Stimulated activated effector memory CD8-positive, alpha-beta T cell treated with anti-CD3 and anti-CD28 coated beads, Interleukin-12 subunit alpha, Interleukin-12 subunit beta, amount 100 ng/mL, for 72 hours (primary cell): Measurements from ENCODE around the gene SLC7A9.

Source experiments
- ATAC-seq: fragments of 150-1000 bp; cut with Tn5 transposase; 2 replicates; pipeline ENCODE4 v1.10.0; 2021
- DNase-seq, 2 donors: peaks; one replicate each; pipeline ENCODE4 v3.0.0; 2021 to 2022; ENCODE audit warnings: low spot score in 2 of 2
- H3K27ac Mint-ChIP-seq: one replicate; pipeline ENCODE4 v1.8.0; 2022; ENCODE audit warnings: mild to moderate bottlenecking, mixed read lengths
- H3K36me3 Mint-ChIP-seq: one replicate; pipeline ENCODE4 v1.8.0; 2022; ENCODE audit warnings: mild to moderate bottlenecking, mixed read lengths
- H3K4me1 Mint-ChIP-seq: one replicate; pipeline ENCODE4 v1.8.0; 2022; ENCODE audit warnings: mixed read lengths
- H3K4me3 Mint-ChIP-seq: one replicate; pipeline ENCODE4 v1.8.0; 2022; ENCODE audit warnings: mild to moderate bottlenecking, mixed read lengths
- H3K9me3 Mint-ChIP-seq: one replicate; pipeline ENCODE4 v1.8.0; 2022; ENCODE audit warnings: mixed read lengths

SLC7A9 gene

DNA sequence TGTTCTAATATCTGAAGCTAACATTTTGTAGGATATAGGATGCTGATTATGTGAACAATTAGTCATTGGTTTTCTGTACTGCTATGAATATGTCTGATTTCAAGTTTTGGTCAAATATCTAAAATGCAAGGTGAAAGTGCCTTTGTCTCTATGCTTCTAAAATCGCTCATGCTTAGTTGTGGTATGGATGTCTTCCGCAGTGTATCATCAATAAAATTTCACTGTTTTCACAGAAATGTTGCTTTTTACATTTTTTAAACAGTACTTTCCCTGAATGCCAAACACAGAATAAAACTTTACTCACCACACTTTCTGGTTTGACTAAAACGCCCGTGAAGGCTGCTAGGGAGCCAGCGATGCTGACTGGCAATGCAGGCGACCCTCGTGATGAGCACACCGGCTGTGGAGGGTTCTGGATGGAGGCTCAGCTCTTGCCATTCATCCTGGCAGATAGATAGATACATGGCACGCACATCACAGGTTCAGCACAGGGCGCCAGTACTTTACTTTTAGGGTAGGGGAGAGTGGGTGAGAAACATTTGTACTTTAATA is 40.1 kb downstream of the SLC7A9 start:
- no peak overlapping the region for H3K27ac Mint-ChIP-seq

DNA sequence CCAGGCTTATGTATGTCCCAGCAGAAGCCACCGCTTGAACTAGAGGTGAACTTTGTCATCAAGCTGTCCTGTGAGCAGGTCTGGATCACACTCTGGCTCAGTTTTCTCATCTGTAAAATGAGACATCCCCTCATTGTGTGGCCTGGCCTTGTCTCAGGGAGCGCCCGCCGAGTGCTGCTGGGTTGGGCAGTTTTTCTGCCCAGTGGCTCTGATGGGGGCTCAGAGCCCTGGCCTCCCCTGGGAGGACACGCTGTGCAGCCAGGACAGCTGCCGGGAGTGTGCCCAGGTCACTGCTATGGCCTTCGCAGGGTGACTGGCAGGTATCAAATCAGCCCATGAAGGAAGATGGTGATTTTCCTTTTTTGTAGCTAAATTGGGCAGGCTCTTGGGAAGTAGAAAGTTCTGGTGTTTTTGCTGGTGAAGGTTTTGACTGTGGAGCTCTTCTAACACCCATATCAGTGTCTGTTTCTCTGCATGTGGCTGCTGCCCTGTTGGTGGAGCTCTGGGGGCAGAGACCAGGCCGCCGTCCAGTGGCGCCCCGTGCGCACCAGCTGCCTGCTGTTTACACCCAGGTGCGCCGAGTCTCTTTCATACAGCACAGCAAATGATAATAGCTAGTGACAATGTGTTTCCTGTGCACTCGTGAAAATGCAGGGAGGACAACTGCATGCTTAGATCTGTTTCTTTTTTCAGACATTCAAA is 40.8 kb downstream of the SLC7A9 start:
- ATAC-seq (no peak), DNase-seq (no peak)
- H3K4me3 Mint-ChIP-seq = no peak overlapping the region
- H3K36me3 Mint-ChIP-seq = no peaks in the 10 kb centered on the region
- no peak overlapping the region for H3K27ac Mint-ChIP-seq
- H3K4me1 Mint-ChIP-seq = no peaks in the 10 kb centered on the region
- H3K9me3 Mint-ChIP-seq = no peaks in the 10 kb centered on the region

More for the DNA sequence above, 40.1 kb downstream of the SLC7A9 start:
- Mint-ChIP-seq H3K9me3 (no peaks in the 10 kb centered on the region), H3K4me1 (no peaks in the 10 kb centered on the region), H3K4me3 (no peak overlapping the region), H3K36me3 (no peaks in the 10 kb centered on the region)
- no peak for DNase-seq
- ATAC-seq = peak; percentile 57

DNA sequence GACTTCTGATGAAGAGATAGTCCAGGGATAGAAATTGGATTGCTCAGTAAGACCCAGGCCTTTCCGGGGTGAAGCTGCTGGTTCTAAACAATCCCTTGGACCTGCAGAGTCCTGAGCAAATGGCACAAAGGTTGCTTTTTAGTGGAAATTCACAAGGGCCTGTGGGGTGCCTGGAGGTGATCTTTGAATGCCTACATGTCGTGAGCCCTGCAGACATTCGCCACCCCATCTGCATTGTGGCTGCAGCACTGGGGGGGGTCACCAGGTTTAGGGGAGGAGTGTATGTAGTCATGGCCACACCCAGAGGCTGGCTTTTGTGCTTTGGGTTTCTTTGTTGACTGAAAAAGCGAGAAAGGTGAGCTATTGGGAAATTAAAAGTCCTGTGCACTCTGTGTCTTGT is 41.4 kb downstream of the SLC7A9 start:
- H3K4me3 Mint-ChIP-seq = no peak overlapping the region
- ATAC-seq = no peak
- no peaks in the 10 kb centered on the region for H3K4me1 Mint-ChIP-seq
- H3K36me3 Mint-ChIP-seq = no peaks in the 10 kb centered on the region
- no peak overlapping the region for H3K27ac Mint-ChIP-seq
- no peaks in the 10 kb centered on the region for H3K9me3 Mint-ChIP-seq
- no peak for DNase-seq

DNA sequence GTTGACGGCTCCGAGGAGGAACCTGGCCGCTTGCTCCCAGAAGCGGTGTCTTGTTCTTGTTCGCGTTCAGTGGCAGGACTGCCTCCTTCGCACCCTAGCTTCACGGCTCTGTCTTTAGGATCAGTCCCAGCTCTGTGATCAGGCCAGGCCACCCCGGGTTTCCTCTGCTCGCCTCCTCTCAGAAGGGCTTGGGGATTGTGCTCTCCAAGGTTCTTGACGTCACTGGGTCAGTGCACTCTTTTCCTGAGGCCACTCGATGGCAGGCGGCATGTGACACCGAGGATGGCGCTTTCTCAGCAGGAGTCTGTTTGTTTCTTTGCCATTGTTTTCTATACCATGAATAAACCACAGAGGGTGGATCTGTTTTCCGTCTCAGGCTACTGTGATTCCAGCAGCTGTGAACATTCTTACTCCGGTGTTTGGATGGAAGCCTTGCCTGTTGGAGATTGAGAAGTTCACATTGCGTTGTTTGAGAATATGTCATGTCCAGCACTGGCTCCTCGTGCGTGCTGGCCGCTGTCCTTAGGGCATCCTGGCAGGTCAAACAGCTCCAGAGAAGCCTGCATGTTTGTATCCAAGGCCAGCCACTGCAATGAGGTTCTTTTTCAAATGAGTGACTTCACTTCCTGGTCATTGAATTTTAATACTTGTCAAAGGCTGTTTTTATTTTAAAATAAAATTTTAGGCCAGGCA is 44.5 kb downstream of the SLC7A9 start:
- no peak overlapping the region for H3K4me3 Mint-ChIP-seq
- H3K36me3 Mint-ChIP-seq = no peaks in the 10 kb centered on the region

DNA sequence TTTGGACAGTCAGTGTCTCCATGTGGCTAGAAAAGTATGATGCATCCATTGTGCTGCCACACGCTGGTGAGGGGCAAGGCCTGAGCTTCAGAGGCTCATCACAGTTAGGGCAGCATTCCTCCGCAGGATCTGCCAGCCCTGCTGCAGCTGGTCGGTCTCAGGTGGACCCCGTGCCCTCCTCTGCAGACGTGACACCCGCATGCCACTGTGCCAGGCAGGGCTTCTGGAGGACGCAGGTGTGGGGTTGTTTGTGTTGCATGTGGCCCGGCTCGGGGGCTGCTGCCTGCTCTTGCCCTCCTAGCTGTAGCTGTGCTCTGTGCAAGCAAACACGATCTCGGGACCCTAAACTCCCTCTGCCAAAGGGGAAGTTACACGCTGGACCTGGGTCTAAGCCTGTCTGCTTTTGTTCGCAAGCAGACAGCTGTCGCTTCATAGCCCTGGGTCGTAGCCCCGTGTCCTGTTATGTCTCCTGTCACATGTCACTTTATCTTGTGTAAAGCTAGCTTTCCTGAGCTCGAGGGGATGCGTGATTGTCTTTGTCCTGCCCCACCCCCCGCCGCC is 45.3 kb downstream of the SLC7A9 start:
- no peaks in the 10 kb centered on the region for H3K9me3 Mint-ChIP-seq
- peaks cover 8% of the 10 kb centered on the region for H3K4me1 Mint-ChIP-seq
- H3K27ac Mint-ChIP-seq = no peak overlapping the region
- ATAC-seq (no peak), DNase-seq (no peak)
- no peaks in the 10 kb centered on the region for H3K36me3 Mint-ChIP-seq
- H3K4me3 Mint-ChIP-seq = no peak overlapping the region

More for the DNA sequence above, 44.5 kb downstream of the SLC7A9 start:
- ATAC-seq (no peak), DNase-seq (no peak)
- Mint-ChIP-seq H3K27ac (no peak overlapping the region), H3K9me3 (no peaks in the 10 kb centered on the region), H3K4me1 (peaks cover under 1% of the 10 kb centered on the region)

DNA sequence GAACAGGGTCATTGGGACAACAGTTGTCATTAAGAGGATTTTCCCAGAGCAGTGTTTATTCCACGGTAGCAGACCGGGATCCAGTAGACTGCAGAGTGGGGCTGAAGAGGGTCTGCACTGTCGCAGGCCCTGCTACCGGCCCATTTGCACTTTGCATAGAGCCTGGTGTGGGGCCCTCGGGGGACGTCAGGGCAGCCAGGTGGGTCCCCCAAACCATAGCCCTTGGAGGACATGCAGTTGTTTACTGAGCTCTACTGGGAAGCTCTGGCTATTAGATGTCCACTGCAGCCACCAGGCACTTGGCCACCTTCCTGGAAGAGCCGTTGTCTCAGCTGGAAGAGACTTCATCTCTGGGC is 45.8 kb downstream of the SLC7A9 start:
- H3K36me3 Mint-ChIP-seq = no peaks in the 10 kb centered on the region
- no peak overlapping the region for H3K27ac Mint-ChIP-seq
- H3K4me1 Mint-ChIP-seq = peaks cover 8% of the 10 kb centered on the region
- ATAC-seq = no peak
- no peak for DNase-seq
- H3K9me3 Mint-ChIP-seq = no peaks in the 10 kb centered on the region
- no peak overlapping the region for H3K4me3 Mint-ChIP-seq

DNA sequence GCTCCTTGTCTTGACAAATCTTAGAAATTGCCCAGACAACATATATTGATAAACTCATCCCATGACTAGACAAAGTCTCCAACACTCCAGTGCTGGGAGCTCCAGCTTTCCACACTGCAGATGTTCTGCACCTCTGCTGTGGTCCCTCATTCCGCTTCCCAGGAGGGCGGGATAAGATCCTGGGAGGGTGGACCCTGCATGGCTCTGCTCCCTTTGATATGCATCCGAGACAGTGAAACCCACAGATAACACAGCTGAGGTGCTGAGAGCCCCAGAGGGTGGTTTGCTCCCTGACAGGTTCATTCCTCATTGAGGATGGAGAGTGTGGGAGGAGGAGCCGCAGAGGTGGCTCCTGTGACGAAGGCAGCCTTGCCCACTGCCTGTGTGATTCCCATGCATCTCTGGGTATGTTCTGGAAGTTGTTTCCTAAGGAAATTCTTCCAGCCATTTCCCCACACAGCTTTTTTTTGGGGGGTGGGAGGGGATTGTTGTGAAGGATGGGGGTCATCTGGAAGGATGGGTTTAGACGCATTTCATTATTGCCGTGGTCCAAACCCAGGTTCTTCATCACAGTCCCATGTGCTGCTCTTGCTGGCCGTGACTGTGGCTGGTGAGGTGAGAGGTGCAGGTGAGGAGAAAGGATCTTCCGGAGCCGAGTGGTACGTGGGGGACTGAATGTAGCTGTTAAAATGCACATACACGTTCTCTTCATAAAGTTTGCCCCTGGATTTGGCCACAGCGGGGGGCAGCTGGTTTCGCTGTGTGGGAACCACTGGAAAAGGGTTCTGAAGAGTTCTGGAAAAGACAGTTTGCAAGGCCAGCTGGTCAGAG is 46.4 kb downstream of the SLC7A9 start:
- Mint-ChIP-seq H3K27ac (no peak overlapping the region), H3K36me3 (no peaks in the 10 kb centered on the region), H3K9me3 (no peaks in the 10 kb centered on the region), H3K4me3 (no peak overlapping the region), H3K4me1 (peaks cover 8% of the 10 kb centered on the region)
- DNase-seq (no peak), ATAC-seq (no peak)

DNA sequence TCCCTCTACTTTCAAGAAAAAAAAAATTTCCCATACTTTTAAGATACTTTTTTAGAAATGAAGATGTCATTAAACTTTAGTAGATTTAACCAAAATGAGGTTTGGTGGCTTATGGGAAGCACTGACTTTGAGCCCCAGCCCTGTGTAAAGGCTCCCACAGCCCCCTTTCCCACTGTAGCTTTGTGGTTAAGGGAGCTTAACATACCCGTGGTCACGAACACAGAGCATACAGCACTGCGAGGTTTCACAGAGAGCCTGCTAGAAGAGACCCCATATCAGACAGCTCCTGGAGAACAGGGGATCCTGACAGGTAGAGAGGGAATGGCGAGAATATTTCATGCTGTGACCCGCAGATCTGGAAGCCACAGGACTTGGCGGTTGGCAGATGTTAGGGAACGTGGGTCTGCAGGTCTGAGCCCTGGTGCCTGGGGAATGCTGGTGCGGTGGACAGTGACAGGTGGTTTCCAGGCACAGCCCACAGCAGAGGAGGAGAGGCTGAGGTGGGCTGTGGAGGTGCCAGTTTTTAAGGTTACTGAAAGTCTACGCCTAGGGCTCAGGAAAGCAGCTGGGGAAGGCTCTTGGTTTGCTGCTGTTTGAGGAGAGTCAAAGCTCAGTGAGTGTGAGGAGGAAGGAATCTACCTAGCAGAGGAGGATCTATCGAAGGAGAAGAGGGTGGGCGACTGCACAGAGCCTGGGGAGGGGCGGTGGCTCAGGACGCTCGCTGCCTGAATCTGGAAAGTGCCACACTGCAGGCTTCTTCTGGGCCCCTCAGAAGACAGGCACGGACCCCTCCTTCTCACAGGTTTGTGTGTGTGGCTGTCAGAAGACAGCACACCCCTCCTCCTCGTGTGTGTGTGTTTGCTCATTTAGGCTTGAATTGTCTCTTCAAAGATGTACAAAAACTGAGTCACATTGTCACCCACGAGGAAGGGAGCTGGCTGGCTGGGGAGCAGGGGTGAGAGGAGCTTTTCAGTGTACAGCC is 49.9 kb downstream of the SLC7A9 start:
- no peaks in the 10 kb centered on the region for H3K9me3 Mint-ChIP-seq
- peaks cover 8% of the 10 kb centered on the region for H3K4me1 Mint-ChIP-seq
- no peak for DNase-seq
- H3K36me3 Mint-ChIP-seq = no peaks in the 10 kb centered on the region
- no peak for ATAC-seq
- H3K4me3 Mint-ChIP-seq = no peak overlapping the region
- peak overlapping the region; percentile 78 for H3K27ac Mint-ChIP-seq

DNA sequence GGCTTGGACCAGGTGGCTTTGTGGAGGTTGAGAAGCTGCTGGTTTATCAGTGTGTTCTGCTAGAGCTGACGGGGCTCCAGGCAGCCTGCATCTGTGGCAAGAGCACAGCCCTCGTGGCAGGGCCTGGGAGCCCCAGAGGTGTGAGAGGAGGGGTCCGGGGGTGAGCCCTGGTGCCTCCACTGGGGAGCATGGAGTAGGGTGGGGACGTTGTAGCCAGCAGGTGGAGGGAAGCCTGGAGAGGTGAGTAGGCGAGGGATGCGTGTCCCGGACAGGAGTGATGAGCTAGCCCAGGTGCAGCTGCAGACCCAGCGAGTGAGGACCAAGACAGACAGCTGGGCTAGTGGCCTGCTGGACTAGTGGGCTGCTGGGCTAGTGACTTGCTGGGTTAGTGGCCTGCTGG is 51.0 kb downstream of the SLC7A9 start:
- no peaks in the 10 kb centered on the region for H3K9me3 Mint-ChIP-seq
- H3K4me1 Mint-ChIP-seq = peaks cover 8% of the 10 kb centered on the region
- no peak for DNase-seq
- no peak overlapping the region for H3K4me3 Mint-ChIP-seq
- no peaks in the 10 kb centered on the region for H3K36me3 Mint-ChIP-seq
- no peak overlapping the region for H3K27ac Mint-ChIP-seq
- no peak for ATAC-seq

DNA sequence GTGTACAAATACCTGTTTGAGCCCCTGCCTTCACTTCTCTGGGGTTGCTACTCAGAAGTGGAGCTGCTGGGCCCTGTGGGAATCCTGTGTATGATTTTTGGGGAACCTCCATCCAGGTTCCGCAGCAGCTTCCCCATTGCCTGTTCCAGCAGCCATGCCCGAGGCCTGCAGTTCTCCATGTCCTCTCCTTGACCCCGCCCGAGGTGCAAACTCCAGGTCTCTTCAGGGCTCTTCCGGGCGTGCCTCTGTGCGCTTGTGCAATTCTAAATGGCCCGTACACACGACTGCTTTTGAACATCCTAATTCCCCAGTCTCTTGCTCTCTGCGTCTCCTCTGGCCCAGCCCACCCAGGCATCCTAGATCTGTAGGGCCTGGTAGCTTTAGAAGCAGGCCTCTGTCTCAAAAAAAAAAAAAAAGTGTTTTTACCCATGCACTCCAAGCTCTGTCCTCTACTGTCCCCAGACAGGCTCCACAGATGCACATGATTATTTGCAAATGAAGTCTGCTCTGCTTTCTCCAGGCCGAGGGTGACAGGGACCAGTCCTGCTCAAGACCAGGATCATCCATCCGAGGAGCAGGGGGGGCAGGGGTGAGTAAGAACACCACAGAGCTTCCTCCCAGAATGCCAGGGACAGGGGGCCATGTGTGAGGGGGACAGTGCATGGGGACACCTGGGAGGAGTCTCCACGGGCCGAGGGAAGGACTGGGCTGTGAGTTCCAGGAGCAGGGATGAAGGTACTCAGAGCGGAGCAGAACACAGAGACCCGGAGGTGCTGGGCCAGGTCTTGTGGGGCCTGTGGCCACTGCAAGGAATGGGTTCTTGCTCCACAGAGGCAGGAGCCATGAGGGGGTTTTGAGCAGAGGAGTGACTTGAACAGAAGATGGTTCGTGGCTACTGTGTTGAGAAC is 51.7 kb downstream of the SLC7A9 start:
- Mint-ChIP-seq H3K27ac (no peak overlapping the region), H3K4me3 (no peak overlapping the region), H3K36me3 (no peaks in the 10 kb centered on the region)

DNA sequence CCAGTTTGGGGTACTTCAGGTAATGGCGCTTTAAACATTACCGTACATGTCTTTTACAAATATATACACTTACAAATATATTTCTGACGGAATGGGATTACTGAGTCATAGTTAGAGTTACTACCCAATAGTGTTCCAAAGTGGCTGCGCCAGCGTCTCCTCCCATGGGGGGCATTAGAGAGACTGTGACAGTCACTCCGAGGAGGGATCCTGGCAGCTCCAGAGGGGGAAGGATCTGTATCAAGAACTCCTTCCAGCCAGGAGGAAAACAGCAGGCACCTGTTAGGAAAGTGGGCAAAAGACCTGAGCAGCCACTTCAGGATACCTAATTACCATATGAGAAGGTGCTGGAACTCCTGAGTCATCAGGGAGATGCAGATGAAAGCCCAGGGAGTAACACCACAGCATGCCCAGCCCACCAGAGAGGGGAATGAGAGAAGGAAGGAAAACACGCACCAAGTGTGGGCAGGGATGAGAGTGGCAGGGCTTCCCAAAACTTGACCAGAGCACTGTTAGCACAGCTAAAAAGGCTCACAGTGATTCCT is 52.9 kb downstream of the SLC7A9 start:
- Mint-ChIP-seq H3K4me1 (peaks cover 8% of the 10 kb centered on the region), H3K36me3 (no peaks in the 10 kb centered on the region), H3K9me3 (no peaks in the 10 kb centered on the region), H3K4me3 (no peak overlapping the region), H3K27ac (no peak overlapping the region)
- ATAC-seq = no peak
- DNase-seq = no peak

More for the DNA sequence above, 51.7 kb downstream of the SLC7A9 start:
- ATAC-seq (peak; percentile 13), DNase-seq (no peak)
- Mint-ChIP-seq H3K9me3 (no peaks in the 10 kb centered on the region), H3K4me1 (peaks cover 8% of the 10 kb centered on the region)

DNA sequence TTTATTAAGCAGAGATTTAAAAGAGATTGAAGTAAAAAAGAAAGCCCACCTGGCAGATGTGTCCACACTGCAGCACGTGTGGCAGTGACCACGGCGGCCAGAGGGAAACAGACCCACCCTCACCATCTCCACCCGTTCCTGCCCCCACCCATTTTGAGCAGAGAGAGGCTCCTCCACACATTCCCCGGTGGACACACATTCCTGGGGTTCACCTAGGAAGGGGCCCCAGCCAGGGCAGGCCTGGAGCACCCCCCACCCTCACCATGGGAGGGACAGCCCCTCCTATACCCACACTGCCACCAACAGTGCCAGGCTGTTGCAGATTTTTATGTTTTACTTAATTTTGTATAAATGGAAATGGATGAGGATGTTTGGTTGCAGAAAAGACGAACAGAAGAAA is 54.9 kb downstream of the SLC7A9 start:
- Mint-ChIP-seq H3K27ac (no peak overlapping the region), H3K4me3 (no peak overlapping the region), H3K4me1 (peaks cover 4% of the 10 kb centered on the region), H3K36me3 (no peaks in the 10 kb centered on the region), H3K9me3 (no peaks in the 10 kb centered on the region)
- ATAC-seq = no peak
- no peak for DNase-seq

DNA sequence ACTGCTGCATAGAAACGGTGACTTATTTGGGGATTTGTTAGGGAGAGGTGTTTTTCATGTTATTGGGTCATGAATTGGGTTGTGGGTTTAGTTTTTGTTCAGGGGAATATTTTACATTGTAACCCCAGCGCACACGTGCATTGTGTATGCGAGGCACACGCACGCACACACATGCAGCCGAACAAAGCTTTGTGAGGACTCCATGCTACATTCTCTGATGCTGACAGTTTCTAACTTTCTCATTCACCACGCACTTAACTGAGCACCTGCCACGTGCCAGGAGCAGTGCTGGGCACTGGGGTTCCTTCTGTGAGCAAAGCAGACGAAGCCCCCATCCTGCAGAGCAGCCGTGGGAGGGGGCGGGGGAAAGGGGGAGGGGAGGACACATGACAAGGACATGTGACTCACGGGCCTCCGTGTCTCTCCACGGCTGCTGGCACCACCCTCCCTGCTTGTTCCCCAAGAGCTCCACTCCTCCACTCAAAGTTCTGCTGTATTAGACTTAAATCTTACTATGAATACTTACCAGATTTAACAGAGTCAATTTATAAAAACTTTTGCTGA is 55.6 kb downstream of the SLC7A9 start:
- Mint-ChIP-seq H3K4me1 (peaks cover 7% of the 10 kb centered on the region), H3K4me3 (no peak overlapping the region), H3K9me3 (no peaks in the 10 kb centered on the region), H3K27ac (no peak overlapping the region), H3K36me3 (no peaks in the 10 kb centered on the region)
- no peak for DNase-seq
- no peak for ATAC-seq
